ENCODE data around the gene HLF. TPM values are rescaled to one million over a fixed set of nuclear protein-coding genes. Genes with fewer than 3 reads are reported as not detected.

Gene HLF
- total and polyA plus RNA-seq, 2 donors (not counting 3 experiments of a cell fraction or from before 2014, with no cell fraction given), result not detected

- FAIRE-seq (no peak), DNase-seq (ENCODE audit: low read depth, low spot score) (no peak)
- Histone ChIP-seq H3K79me2 (ENCODE audit: control insufficient read depth, insufficient read depth, low read length) (no peaks in the 10 kb centered on the region), H3K9me1 (replicated peaks; ENCODE audit: control insufficient read depth, extremely low read depth, insufficient read depth, low read length) (no peaks in the 10 kb centered on the region), H3K27me3 (ENCODE audit: control insufficient read depth in 2 of 2, insufficient read depth in 2 of 2, low read length in 2 of 2) (no peaks in the 10 kb centered on the region), H3K4me1 (ENCODE audit: control insufficient read depth, extremely low read depth, insufficient read depth, low read length) (no peaks in the 10 kb centered on the region), H3K9me3 (replicated peaks; ENCODE audit: control insufficient read depth, insufficient read depth, low read length) (no peaks in the 10 kb centered on the region), H3K4me2 (ENCODE audit: insufficient read depth, low read length) (no peak overlapping the region), H3K36me3 (ENCODE audit: control insufficient read depth in 2 of 2, extremely low read depth in 1 of 2, insufficient read depth in 2 of 2, low read length in 2 of 2) (no peaks in the 10 kb centered on the region), H2AFZ (ENCODE audit: low read depth, low read length) (no peak overlapping the region), H3K9ac (replicated peaks; ENCODE audit: extremely low read depth, insufficient read depth, low read length) (no peak overlapping the region), H3K4me3 (replicated peaks in 1 of 3; ENCODE audit: insufficient read depth in 1 of 3, low read depth in 1 of 3, low read length in 3 of 3) (no peak overlapping the region), H4K20me1 (replicated peaks; ENCODE audit: control insufficient read depth, extremely low read depth, insufficient read depth, low read length) (no peaks in the 10 kb centered on the region), H3K27ac (ENCODE audit: insufficient read depth, low read depth, low read length) (no peak overlapping the region)
- intact Hi-C loops (cut with micrococcal nuclease) (no loop called here), dilution Hi-C loops (cut with MboI; ENCODE audit: extremely low pct_ligation_motif_present, low sequenced_read_pairs) (no loop called here)
- POLR2A ChIA-PET, result no interaction called here
- no TSS peak for BruUV-seq (replicated peaks)
- CTCF ChIA-PET, result no interaction called here
- TF ChIP-seq GATA2 (IDR thresholded peaks at IDR 0.05; ENCODE audit: insufficient read depth, insufficient read length, low read depth, low read length) (no peak), JUN (IDR thresholded peaks at IDR 0.05; ENCODE audit: borderline replicate concordance, insufficient read depth, insufficient read length, low read depth) (no peak), CTCF (IDR thresholded peaks at IDR 0.05; ENCODE audit: extremely low read depth in 1 of 2, insufficient read depth in 1 of 2, low read depth in 1 of 2, low read length in 2 of 2) (no peak), MAX (IDR thresholded peaks at IDR 0.05; ENCODE audit: insufficient read depth, insufficient read length) (no peak), POLR2AphosphoS5 (IDR thresholded peaks at IDR 0.05; ENCODE audit: insufficient read depth, low read depth, low read length) (no peak), EZH2 (IDR thresholded peaks at IDR 0.05; ENCODE audit: borderline replicate concordance, low read depth, low read length, severe bottlenecking) (no peak), FOS (IDR thresholded peaks at IDR 0.05; ENCODE audit: borderline replicate concordance, insufficient read depth, low read length) (no peak), MYC (IDR thresholded peaks at IDR 0.05; ENCODE audit: low read depth, low read length) (no peak), POLR2A (IDR thresholded peaks at IDR 0.05; ENCODE audit: low read depth, low read length) (no peak)
Observed at GRCh38 chr17:55311767-55312375, 47.1 kb downstream of the HLF start.

Data from endothelial cell of umbilical vein (primary cell).